A673 (cell line): ENCODE data around the gene TMEM125. TPM values are rescaled to one million over a fixed set of nuclear protein-coding genes. Genes with fewer than 3 reads are reported as not detected.

ENCODE experiments used
- BruUV-seq: library from RNA; stranded (reverse); fragments of 400-500 nt; replicated peaks from 2 replicates; lab custom pipeline; 2021; lab: Mats Ljungman, UMichigan
- CTCF ChIA-PET: fragments of 300-600 bp; sonication (Branson Sonifier 250); formaldehyde crosslinking; loops from one replicate; lab custom pipeline; 2022; ENCODE audit warnings: antibody characterized with exemption; lab: Charles Lee
- POLR2A ChIA-PET: fragments of 300-600 bp; sonication (Branson Sonifier 250); formaldehyde crosslinking; loops from one replicate; lab custom pipeline; 2022; ENCODE audit warnings: antibody characterized with exemption; ENCODE audit not compliant: low non-redundant PET; lab: Charles Lee
- DNase-seq: peaks from one replicate; pipeline ENCODE4 v3.0.0-alpha.2; 2015; ENCODE audit warnings: low spot score
- H3K27ac ChIP-seq: fragments of 200-600 bp; sonication (generic); 2 replicates; pipeline ENCODE4 v1.5.1; 2016; ENCODE audit warnings: mixed run types, low read depth, mild to moderate bottlenecking, mixed read lengths, antibody characterized with exemption, low read length; ENCODE audit not compliant: poor library complexity, severe bottlenecking
- H3K27me3 ChIP-seq: fragments of 200-600 bp; sonication (generic); replicated peaks from 2 replicates; pipeline ENCODE4 v1.6.1; 2017; ENCODE audit warnings: mixed run types, low read depth, mild to moderate bottlenecking, mixed read lengths, antibody characterized with exemption, low read length; ENCODE audit not compliant: insufficient read depth, poor library complexity
- H3K36me3 ChIP-seq: fragments of 200-600 bp; sonication (generic); 2 replicates; pipeline ENCODE4 v1.6.1; 2016; ENCODE audit warnings: mixed run types, mild to moderate bottlenecking, mixed read lengths, antibody characterized with exemption, low read length; ENCODE audit not compliant: insufficient read depth, poor library complexity, severe bottlenecking
- H3K4me1 ChIP-seq: fragments of 200-600 bp; sonication (generic); 2 replicates; pipeline ENCODE4 v1.6.1; 2017; ENCODE audit warnings: mixed run types, mild to moderate bottlenecking, mixed read lengths, antibody characterized with exemption, low read length; ENCODE audit not compliant: insufficient read depth, poor library complexity, severe bottlenecking
- H3K4me3 ChIP-seq: fragments of 200-600 bp; sonication (generic); 2 replicates; pipeline ENCODE4 v1.5.1; 2016; ENCODE audit warnings: low read depth, mixed run types, mild to moderate bottlenecking, mixed read lengths, low read length; ENCODE audit not compliant: poor library complexity, severe bottlenecking
- H3K9me3 ChIP-seq: fragments of 200-600 bp; sonication (generic); 2 replicates; pipeline ENCODE4 v1.6.1; 2016; ENCODE audit warnings: mixed run types, low read depth, mild to moderate bottlenecking, mixed read lengths, antibody characterized with exemption, low read length; ENCODE audit not compliant: poor library complexity, severe bottlenecking
- EZH2 ChIP-seq: fragments of 200-600 bp; sonication (generic); IDR thresholded peaks from 2 replicates; pipeline ENCODE4 v1.6.1; 2017; ENCODE audit warnings: borderline replicate concordance, low read depth, mild to moderate bottlenecking, mixed read lengths, antibody characterized with exemption, low read length; ENCODE audit not compliant: poor library complexity, severe bottlenecking
- intact Hi-C: fragments of 100-400 bp; cut with micrococcal nuclease; formaldehyde crosslinking; loops from one replicate; pipeline ENCODE4 v1.10.0; 2022; ENCODE audit not compliant: unreplicated experiment
- total RNA-seq: library from RNA; stranded (reverse); gene quantifications from 2 replicates; pipeline ENCODE4 v1.2.3, GENCODE V29; 2021
- TF ChIP-seq, protein P1 (sequence below): fragments of 300-800, 200-600 bp; sonication (generic); conservative IDR thresholded peaks from 2 replicates; pipeline ENCODE4 v1.5.1; 2017; ENCODE audit warnings: low read depth, mild to moderate bottlenecking, antibody characterized with exemption, low read length, moderate library complexity, mixed read lengths

Gene TMEM125
- total RNA-seq, 1 experiment from 2014 or later = not detected

DNA sequence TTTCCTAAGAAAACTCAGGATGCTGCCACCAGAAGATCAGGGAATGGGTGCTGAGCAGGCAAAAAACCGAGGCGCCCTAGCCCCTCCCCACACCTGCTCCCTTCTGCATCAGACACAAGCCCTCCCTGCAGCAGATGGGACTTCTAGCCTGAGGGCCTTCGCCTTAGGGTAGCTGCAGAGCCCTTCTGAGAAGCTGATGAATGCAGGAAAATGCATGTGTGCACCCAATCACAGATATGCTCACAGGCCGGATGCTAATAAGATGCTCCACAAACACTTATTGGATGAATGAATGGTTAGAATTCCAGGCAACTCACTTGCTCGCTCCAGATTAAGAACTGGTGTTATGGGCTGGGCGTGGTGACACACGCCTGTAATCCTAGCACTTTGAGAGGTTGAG, 22.4 kb downstream of the TMEM125 start:
- no peaks in the 10 kb centered on the region for H3K27me3 ChIP-seq
- H3K4me1 ChIP-seq = no peaks in the 10 kb centered on the region
- DNase-seq = no peak
- TF ChIP-seq, protein P1, sequence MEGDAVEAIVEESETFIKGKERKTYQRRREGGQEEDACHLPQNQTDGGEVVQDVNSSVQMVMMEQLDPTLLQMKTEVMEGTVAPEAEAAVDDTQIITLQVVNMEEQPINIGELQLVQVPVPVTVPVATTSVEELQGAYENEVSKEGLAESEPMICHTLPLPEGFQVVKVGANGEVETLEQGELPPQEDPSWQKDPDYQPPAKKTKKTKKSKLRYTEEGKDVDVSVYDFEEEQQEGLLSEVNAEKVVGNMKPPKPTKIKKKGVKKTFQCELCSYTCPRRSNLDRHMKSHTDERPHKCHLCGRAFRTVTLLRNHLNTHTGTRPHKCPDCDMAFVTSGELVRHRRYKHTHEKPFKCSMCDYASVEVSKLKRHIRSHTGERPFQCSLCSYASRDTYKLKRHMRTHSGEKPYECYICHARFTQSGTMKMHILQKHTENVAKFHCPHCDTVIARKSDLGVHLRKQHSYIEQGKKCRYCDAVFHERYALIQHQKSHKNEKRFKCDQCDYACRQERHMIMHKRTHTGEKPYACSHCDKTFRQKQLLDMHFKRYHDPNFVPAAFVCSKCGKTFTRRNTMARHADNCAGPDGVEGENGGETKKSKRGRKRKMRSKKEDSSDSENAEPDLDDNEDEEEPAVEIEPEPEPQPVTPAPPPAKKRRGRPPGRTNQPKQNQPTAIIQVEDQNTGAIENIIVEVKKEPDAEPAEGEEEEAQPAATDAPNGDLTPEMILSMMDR = no peak
- TF ChIP-seq EZH2 = no peak
- POLR2A ChIA-PET = no interaction called here
- BruUV-seq = no TSS peak
- H3K36me3 ChIP-seq = no peaks in the 10 kb centered on the region
- intact Hi-C loops = no loop called here
- no peak overlapping the region for H3K27ac ChIP-seq
- no peak overlapping the region for H3K4me3 ChIP-seq
- H3K9me3 ChIP-seq = no peaks in the 10 kb centered on the region
- CTCF ChIA-PET = no interaction called here

DNA sequence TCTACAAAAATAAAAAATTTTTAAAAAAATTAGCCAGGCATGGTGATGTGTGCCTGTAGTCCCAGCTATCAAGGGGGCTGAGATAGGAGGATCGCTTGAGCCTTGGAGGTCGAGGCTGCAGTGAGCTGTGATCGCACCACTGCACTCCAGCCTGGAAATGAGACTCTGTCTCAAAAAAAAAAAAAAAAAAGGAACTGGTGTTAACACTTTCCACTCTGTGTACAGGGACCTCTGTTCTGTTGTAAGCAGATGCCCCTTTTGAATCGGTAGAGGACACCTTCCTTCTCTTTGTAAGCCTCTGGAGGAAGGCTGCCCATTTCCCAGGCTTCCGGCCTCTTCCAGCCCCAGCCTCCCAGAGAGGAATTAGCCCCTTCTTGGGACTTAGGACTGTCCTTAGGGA, 22.9 kb downstream of the TMEM125 start:
- no peaks in the 10 kb centered on the region for H3K4me1 ChIP-seq
- H3K4me3 ChIP-seq = no peak overlapping the region
- ChIA-PET CTCF (no interaction called here), POLR2A (no interaction called here)
- H3K9me3 ChIP-seq = no peaks in the 10 kb centered on the region
- BruUV-seq = no TSS peak
- DNase-seq = no peak
- H3K27me3 ChIP-seq = no peaks in the 10 kb centered on the region
- no peak overlapping the region for H3K27ac ChIP-seq
- TF ChIP-seq, protein P1 = no peak
- no peak for TF ChIP-seq EZH2
- H3K36me3 ChIP-seq = no peaks in the 10 kb centered on the region
- intact Hi-C loops = no loop called here

DNA sequence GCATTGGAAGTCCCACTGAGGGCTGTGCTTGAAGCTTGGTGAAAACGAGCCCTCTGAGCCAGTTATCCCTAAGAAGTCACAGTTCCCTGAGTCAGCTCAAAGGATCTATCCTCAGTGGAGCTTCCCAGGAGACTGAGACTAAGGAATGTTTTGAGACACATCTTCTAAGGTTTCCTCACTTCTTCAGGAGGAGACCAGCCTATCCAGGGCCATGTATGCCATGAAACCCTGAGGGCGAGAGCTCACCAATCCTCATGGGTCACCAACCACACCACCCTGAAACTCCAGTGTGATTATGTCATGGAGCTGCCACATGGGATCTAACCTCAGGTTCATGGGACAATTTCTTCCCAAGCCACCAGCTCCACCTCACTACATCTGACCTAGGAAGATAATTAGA, 23.4 kb downstream of the TMEM125 start:
- no peak for DNase-seq
- Histone ChIP-seq H3K4me1 (no peaks in the 10 kb centered on the region), H3K36me3 (no peaks in the 10 kb centered on the region), H3K9me3 (no peaks in the 10 kb centered on the region), H3K4me3 (no peak overlapping the region), H3K27ac (no peak overlapping the region), H3K27me3 (no peaks in the 10 kb centered on the region)
- intact Hi-C loops = no loop called here
- BruUV-seq = no TSS peak
- CTCF ChIA-PET = no interaction called here
- no peak for TF ChIP-seq EZH2
- TF ChIP-seq, protein P1 = no peak
- POLR2A ChIA-PET = no interaction called here
